ENCODE results near the gene FRMPD2. TPM values are rescaled to one million over a fixed set of nuclear protein-coding genes. Genes with fewer than 3 reads are reported as not detected.

Gene FRMPD2
- total RNA-seq, 1 experiment from 2014 or later, result 1.3 TPM

- no peaks in the 10 kb centered on the region for H3K4me1 Mint-ChIP-seq (ENCODE audit: insufficient read depth, unreplicated experiment)
Measured at GRCh38 chr10:48235501-48235900, 39.0 kb downstream of the FRMPD2 start.

DNA sequence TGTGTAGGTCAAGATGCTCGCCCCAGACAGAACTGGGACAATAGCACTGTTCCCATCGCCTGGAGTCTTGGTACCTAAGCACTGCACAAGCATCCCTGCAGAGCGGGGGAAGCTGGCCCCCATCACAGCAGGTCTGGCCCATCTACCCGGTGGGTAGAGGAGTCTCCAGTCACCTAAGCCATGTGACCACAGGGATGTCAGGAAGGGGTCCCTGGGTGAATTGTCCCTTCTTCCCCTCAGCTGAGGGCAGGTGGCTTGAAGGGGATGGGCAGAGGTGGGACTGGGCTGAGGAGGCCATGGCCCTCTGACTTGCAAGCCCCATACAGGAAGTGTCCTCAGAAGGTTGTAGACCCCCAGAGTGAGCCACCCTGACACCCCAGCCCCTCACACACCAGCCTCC lies 39.7 kb downstream of the FRMPD2 start:
- H3K4me1 Mint-ChIP-seq (ENCODE audit: insufficient read depth, unreplicated experiment), result no peaks in the 10 kb centered on the region
- TF ChIP-seq, protein P1, sequence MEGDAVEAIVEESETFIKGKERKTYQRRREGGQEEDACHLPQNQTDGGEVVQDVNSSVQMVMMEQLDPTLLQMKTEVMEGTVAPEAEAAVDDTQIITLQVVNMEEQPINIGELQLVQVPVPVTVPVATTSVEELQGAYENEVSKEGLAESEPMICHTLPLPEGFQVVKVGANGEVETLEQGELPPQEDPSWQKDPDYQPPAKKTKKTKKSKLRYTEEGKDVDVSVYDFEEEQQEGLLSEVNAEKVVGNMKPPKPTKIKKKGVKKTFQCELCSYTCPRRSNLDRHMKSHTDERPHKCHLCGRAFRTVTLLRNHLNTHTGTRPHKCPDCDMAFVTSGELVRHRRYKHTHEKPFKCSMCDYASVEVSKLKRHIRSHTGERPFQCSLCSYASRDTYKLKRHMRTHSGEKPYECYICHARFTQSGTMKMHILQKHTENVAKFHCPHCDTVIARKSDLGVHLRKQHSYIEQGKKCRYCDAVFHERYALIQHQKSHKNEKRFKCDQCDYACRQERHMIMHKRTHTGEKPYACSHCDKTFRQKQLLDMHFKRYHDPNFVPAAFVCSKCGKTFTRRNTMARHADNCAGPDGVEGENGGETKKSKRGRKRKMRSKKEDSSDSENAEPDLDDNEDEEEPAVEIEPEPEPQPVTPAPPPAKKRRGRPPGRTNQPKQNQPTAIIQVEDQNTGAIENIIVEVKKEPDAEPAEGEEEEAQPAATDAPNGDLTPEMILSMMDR (IDR thresholded peaks at IDR 0.05; ENCODE audit: unreplicated experiment), result no peak
- H3K27ac Mint-ChIP-seq (ENCODE audit: low read depth, unreplicated experiment), result no peak overlapping the region
- DNase-seq (ENCODE audit: unreplicated experiment), result no peak
- H3K27me3 Mint-ChIP-seq (ENCODE audit: insufficient read depth, unreplicated experiment), result no peaks in the 10 kb centered on the region
- intact Hi-C loops (cut with micrococcal nuclease), result no loop called here
- ChIA-PET CTCF (interaction anchor here (0.9 kb wide), 1 partner anchor 9 kb away, joined by 3 read pairs; no protein-coding TSS in a partner anchor), POLR2A (no interaction called here)
- no peaks in the 10 kb centered on the region for H3K9me3 Mint-ChIP-seq (ENCODE audit: unreplicated experiment)
- H3K36me3 Mint-ChIP-seq (ENCODE audit: insufficient read depth, unreplicated experiment), result peaks cover 6% of the 10 kb centered on the region
- BruUV-seq (replicated peaks), result no TSS peak
- no peak overlapping the region for H3K4me3 Mint-ChIP-seq (ENCODE audit: unreplicated experiment)

More at GRCh38 chr10:48235501-48235900, 39.0 kb downstream of the FRMPD2 start:
- intact Hi-C loops (cut with micrococcal nuclease), result no loop called here
- Mint-ChIP-seq H3K4me3 (ENCODE audit: unreplicated experiment) (no peak overlapping the region), H3K9me3 (ENCODE audit: unreplicated experiment) (no peaks in the 10 kb centered on the region), H3K36me3 (ENCODE audit: insufficient read depth, unreplicated experiment) (peaks cover 6% of the 10 kb centered on the region), H3K27ac (ENCODE audit: low read depth, unreplicated experiment) (no peak overlapping the region), H3K27me3 (ENCODE audit: insufficient read depth, unreplicated experiment) (peaks cover 2% of the 10 kb centered on the region)
- ChIA-PET POLR2A (no interaction called here), CTCF (no interaction called here)
- DNase-seq (ENCODE audit: unreplicated experiment), result no peak
- TF ChIP-seq, protein P1 (IDR thresholded peaks at IDR 0.05; ENCODE audit: unreplicated experiment), result no peak
- BruUV-seq (replicated peaks), result no TSS peak

DNA sequence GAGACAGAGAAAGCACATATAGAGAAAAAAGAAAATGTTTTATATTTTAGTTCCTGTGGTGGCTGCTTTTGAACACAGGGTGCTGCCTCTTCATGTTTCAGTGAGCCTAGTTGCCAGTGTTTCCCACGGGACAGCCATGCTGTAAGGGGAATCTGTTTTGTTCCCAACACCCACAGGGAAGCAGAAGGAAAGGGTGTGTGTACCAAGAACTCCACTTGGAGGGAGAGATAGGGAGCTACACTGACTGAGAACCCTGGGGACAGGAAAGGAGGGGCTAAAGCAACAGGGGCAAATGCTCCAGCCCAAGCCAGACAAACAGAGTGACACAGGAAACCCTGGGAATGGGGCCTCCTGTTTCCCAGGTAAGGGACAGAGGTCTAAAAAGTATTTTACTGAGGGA lies 40.2 kb downstream of the FRMPD2 start:
- intact Hi-C loops (cut with micrococcal nuclease), result no loop called here
- H3K27ac Mint-ChIP-seq (ENCODE audit: low read depth, unreplicated experiment), result no peak overlapping the region
- BruUV-seq (replicated peaks), result no TSS peak
- H3K4me1 Mint-ChIP-seq (ENCODE audit: insufficient read depth, unreplicated experiment), result no peaks in the 10 kb centered on the region
- H3K4me3 Mint-ChIP-seq (ENCODE audit: unreplicated experiment), result no peak overlapping the region
- ChIA-PET CTCF (interaction anchor here (0.6 to 0.9 kb wide), 2 partner anchors 9 to 56 kb away, joined by 3 read pairs; no protein-coding TSS in a partner anchor), POLR2A (no interaction called here)
- TF ChIP-seq, protein P1 (IDR thresholded peaks at IDR 0.05; ENCODE audit: unreplicated experiment), result no peak
- H3K27me3 Mint-ChIP-seq (ENCODE audit: insufficient read depth, unreplicated experiment), result no peaks in the 10 kb centered on the region
- H3K36me3 Mint-ChIP-seq (ENCODE audit: insufficient read depth, unreplicated experiment), result peaks cover 6% of the 10 kb centered on the region
- no peaks in the 10 kb centered on the region for H3K9me3 Mint-ChIP-seq (ENCODE audit: unreplicated experiment)
- no peak for DNase-seq (ENCODE audit: unreplicated experiment)

DNA sequence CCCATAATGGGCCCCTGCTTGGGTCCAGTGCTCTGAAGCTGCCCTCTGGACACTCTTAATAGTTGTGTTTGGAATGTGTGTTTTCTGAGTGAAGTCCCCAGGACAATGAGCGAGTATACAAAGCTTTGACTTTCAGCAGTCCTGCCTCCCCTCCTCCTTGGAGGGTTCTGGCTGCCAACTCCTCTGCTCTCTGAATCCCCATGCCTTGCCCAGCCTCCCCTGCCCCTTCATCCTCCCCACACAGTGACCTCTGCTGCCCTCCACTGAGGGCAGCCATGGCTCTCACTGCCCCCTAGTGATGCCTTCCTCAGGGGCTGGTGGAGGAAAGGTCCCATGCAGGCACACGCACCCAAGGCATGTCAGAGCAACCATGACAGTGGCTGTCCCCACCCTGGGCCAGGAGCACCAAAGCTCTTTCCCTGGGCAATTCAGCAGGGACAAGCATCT lies 40.9 kb downstream of the FRMPD2 start:
- TF ChIP-seq, protein P1 (IDR thresholded peaks at IDR 0.05; ENCODE audit: unreplicated experiment), result no peak
- Mint-ChIP-seq H3K27ac (ENCODE audit: low read depth, unreplicated experiment) (no peak overlapping the region), H3K27me3 (ENCODE audit: insufficient read depth, unreplicated experiment) (no peaks in the 10 kb centered on the region), H3K4me1 (ENCODE audit: insufficient read depth, unreplicated experiment) (no peaks in the 10 kb centered on the region), H3K36me3 (ENCODE audit: insufficient read depth, unreplicated experiment) (peaks cover 6% of the 10 kb centered on the region), H3K4me3 (ENCODE audit: unreplicated experiment) (no peak overlapping the region), H3K9me3 (ENCODE audit: unreplicated experiment) (no peaks in the 10 kb centered on the region)
- intact Hi-C loops (cut with micrococcal nuclease), result no loop called here
- ChIA-PET POLR2A (no interaction called here), CTCF (interaction anchor here (0.6 kb wide), 1 partner anchor 56 kb away, joined by 3 read pairs; no protein-coding TSS in a partner anchor)
- BruUV-seq (replicated peaks), result no TSS peak
- DNase-seq (ENCODE audit: unreplicated experiment), result no peak

All from MCF 10A (cell line).